ENCODE data around the gene DNAJC15. TPM values are rescaled to one million over a fixed set of nuclear protein-coding genes. Genes with fewer than 3 reads are reported as not detected.

DNAJC15 gene
- total RNA-seq, 1 donor from 2014 or later = 21.6 TPM

- Mint-ChIP-seq H3K4me1 (ENCODE audit: low read depth) (peaks cover 37% of the 10 kb centered on the region), H3K27me3 (ENCODE audit: low read depth) (no peaks in the 10 kb centered on the region), H3K36me3 (ENCODE audit: low read depth) (no peaks in the 10 kb centered on the region), H3K4me3 (ENCODE audit: unreplicated experiment) (no peak overlapping the region), H3K9me3 (ENCODE audit: low read depth) (peaks cover 8% of the 10 kb centered on the region), H3K27ac (ENCODE audit: unreplicated experiment) (no peak overlapping the region)
- TF ChIP-seq, protein P1, sequence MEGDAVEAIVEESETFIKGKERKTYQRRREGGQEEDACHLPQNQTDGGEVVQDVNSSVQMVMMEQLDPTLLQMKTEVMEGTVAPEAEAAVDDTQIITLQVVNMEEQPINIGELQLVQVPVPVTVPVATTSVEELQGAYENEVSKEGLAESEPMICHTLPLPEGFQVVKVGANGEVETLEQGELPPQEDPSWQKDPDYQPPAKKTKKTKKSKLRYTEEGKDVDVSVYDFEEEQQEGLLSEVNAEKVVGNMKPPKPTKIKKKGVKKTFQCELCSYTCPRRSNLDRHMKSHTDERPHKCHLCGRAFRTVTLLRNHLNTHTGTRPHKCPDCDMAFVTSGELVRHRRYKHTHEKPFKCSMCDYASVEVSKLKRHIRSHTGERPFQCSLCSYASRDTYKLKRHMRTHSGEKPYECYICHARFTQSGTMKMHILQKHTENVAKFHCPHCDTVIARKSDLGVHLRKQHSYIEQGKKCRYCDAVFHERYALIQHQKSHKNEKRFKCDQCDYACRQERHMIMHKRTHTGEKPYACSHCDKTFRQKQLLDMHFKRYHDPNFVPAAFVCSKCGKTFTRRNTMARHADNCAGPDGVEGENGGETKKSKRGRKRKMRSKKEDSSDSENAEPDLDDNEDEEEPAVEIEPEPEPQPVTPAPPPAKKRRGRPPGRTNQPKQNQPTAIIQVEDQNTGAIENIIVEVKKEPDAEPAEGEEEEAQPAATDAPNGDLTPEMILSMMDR (IDR thresholded peaks at IDR 0.05) = no peak
- no peak for DNase-seq (ENCODE audit: low spot score)
These were observed 23.9 kb upstream of the DNAJC15 start for GRCh38 chr13:42999491-42999890.

DNA sequence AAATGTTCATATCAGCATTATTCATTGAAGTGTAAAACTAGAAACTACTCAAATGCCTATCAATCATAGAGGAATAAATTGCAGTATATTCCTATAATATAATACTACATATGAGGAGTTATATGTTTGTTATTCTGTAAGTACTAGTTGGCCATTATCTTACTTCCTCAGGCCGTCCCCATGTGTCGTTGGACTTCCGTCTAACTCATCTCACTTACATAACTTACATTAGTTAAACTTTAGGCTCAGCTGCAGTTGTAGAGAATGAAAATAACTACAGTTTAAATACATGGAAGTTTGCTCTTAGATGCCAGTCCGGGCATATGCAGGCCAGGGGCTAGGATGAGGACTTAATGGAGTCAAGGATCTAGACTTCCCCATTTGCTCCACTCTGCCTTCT, 22.7 kb upstream of the DNAJC15 start:
- TF ChIP-seq, protein P1 (IDR thresholded peaks at IDR 0.05) = no peak
- Mint-ChIP-seq H3K9me3 (ENCODE audit: low read depth) (peaks cover 8% of the 10 kb centered on the region), H3K27me3 (ENCODE audit: low read depth) (no peaks in the 10 kb centered on the region), H3K36me3 (ENCODE audit: low read depth) (no peaks in the 10 kb centered on the region), H3K27ac (ENCODE audit: unreplicated experiment) (no peak overlapping the region), H3K4me1 (ENCODE audit: low read depth) (peaks cover 48% of the 10 kb centered on the region), H3K4me3 (ENCODE audit: unreplicated experiment) (no peak overlapping the region)
- no peak for DNase-seq (ENCODE audit: low spot score)

DNA sequence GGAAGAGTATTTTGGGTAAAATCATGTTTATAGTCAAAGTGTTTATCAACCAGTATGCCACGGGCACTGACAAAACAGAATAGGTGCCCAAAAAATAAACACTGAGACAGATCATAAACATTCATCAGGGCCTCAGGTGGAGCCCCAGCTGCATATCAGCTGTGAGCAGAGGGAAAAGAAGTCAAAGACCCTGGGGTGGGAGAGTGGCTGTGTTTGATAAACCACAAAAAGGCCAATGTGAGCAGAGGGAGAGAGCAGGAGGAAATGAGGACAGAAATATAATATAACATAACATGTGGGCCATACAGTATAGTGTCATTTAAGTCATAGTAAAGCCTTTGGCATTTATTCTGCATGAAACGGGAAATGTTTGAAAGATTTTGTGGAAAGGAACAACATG, 21.4 kb upstream of the DNAJC15 start:
- TF ChIP-seq, protein P1 (IDR thresholded peaks at IDR 0.05) = no peak
- peaks cover 47% of the 10 kb centered on the region for H3K4me1 Mint-ChIP-seq (ENCODE audit: low read depth)
- no peak overlapping the region for H3K4me3 Mint-ChIP-seq (ENCODE audit: unreplicated experiment)
- H3K9me3 Mint-ChIP-seq (ENCODE audit: low read depth) = peaks cover 8% of the 10 kb centered on the region
- no peaks in the 10 kb centered on the region for H3K27me3 Mint-ChIP-seq (ENCODE audit: low read depth)
- DNase-seq (ENCODE audit: low spot score) = no peak
- H3K27ac Mint-ChIP-seq (ENCODE audit: unreplicated experiment) = no peak overlapping the region
- no peaks in the 10 kb centered on the region for H3K36me3 Mint-ChIP-seq (ENCODE audit: low read depth)

DNA sequence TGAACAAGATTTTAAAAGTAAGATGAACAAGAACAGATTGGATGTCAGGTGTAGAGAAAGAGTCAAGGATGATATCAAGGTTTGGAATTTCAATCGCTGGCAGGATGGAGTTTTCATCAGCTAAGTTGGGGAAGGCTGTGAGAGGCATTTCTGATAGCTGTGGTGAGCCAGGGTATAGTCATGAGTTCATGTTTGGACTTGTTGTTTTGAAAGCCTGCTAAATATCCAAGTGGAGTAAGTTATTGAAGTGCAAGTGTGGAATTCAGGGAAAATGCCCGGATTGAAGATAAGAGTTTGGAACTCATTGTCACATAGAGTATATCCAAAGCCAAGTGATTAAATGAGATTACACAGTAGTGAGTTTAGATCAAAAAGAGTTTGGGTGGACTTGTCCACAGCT, 20.4 kb upstream of the DNAJC15 start:
- Mint-ChIP-seq H3K4me1 (ENCODE audit: low read depth) (peaks cover 47% of the 10 kb centered on the region), H3K9me3 (ENCODE audit: low read depth) (peaks cover 8% of the 10 kb centered on the region)

DNA sequence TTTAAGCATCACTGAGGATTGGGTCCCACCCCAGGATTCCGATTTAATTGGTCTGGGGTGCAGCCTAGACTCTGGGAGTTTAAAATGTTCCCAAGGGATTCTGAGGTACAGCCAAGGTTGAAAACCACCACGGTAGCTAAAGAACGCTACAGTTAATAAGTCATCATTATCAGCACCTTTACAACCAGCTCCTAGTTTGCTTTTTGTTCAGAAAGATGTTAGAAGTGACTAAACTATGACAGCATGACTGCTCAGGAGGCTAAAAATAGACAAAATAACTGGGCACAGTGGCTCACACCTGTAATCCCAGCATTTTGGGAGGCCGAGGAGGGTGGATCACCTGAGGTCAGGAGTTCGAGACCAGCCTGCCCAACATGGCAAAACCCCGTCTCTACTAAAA, 19.7 kb upstream of the DNAJC15 start:
- peaks cover 54% of the 10 kb centered on the region for H3K4me1 Mint-ChIP-seq (ENCODE audit: low read depth)

More for the DNA sequence above, 20.4 kb upstream of the DNAJC15 start:
- Mint-ChIP-seq H3K4me3 (ENCODE audit: unreplicated experiment) (no peak overlapping the region), H3K27ac (ENCODE audit: unreplicated experiment) (no peak overlapping the region), H3K27me3 (ENCODE audit: low read depth) (no peaks in the 10 kb centered on the region), H3K36me3 (ENCODE audit: low read depth) (no peaks in the 10 kb centered on the region)
- TF ChIP-seq, protein P1 (IDR thresholded peaks at IDR 0.05) = no peak
- no peak for DNase-seq (ENCODE audit: low spot score)

More for the DNA sequence above, 19.7 kb upstream of the DNAJC15 start:
- Mint-ChIP-seq H3K4me3 (ENCODE audit: unreplicated experiment) (no peak overlapping the region), H3K27ac (ENCODE audit: unreplicated experiment) (no peak overlapping the region), H3K36me3 (ENCODE audit: low read depth) (no peaks in the 10 kb centered on the region), H3K27me3 (ENCODE audit: low read depth) (no peaks in the 10 kb centered on the region), H3K9me3 (ENCODE audit: low read depth) (peaks cover 8% of the 10 kb centered on the region)
- no peak for DNase-seq (ENCODE audit: low spot score)
- TF ChIP-seq, protein P1 (IDR thresholded peaks at IDR 0.05) = no peak

Measured in chondrocyte (in vitro differentiated cells).